ENCODE results near the gene OR10A3. TPM values are rescaled to one million over a fixed set of nuclear protein-coding genes. Genes with fewer than 3 reads are reported as not detected.
A peak's percentile ranks its signal among the peaks of the same experiment; 100 is the strongest.
"Not testable (repeated sequence)": the region's sequence is repeated elsewhere in the genome, so short reads cannot be mapped to it uniquely, and the experiment has no call there.

The OR10A3 gene, protein sequence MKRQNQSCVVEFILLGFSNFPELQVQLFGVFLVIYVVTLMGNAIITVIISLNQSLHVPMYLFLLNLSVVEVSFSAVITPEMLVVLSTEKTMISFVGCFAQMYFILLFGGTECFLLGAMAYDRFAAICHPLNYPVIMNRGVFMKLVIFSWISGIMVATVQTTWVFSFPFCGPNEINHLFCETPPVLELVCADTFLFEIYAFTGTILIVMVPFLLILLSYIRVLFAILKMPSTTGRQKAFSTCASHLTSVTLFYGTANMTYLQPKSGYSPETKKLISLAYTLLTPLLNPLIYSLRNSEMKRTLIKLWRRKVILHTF
- 1.4 TPM for total RNA-seq (ENCODE audit: insufficient read depth, low replicate concordance)

DNA sequence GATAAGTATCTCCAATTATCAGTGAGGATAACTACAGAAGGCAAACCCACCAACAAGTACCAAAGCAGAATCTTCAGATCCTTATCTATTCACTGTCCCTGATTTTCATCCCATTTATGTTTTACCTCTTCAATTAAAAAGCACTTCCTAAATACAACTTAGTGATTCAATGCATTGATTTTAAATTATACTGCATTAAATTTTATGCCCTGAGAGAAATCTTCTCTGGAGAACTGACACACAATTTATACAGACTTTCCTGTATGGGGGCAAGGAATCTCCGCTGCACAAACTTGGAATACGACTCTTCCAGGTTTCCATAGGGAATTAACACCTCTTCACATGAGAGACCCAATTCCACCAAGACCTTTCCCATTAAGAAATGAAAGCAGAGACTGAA, at the start of gene OR10A3:
Gene OR10A3, minus strand, starts transcription at position 101 of the 400 bp plus-strand sequence. CDS start 2,188 bp downstream, outside the sequence.
- no peak for DNase-seq (ENCODE audit: low spot score)

GRCh38 chr11:7987560-7987883, 46.0 kb upstream of the OR10A3 start:
- DNase-seq (ENCODE audit: low spot score): not testable (repeated sequence)

DNA sequence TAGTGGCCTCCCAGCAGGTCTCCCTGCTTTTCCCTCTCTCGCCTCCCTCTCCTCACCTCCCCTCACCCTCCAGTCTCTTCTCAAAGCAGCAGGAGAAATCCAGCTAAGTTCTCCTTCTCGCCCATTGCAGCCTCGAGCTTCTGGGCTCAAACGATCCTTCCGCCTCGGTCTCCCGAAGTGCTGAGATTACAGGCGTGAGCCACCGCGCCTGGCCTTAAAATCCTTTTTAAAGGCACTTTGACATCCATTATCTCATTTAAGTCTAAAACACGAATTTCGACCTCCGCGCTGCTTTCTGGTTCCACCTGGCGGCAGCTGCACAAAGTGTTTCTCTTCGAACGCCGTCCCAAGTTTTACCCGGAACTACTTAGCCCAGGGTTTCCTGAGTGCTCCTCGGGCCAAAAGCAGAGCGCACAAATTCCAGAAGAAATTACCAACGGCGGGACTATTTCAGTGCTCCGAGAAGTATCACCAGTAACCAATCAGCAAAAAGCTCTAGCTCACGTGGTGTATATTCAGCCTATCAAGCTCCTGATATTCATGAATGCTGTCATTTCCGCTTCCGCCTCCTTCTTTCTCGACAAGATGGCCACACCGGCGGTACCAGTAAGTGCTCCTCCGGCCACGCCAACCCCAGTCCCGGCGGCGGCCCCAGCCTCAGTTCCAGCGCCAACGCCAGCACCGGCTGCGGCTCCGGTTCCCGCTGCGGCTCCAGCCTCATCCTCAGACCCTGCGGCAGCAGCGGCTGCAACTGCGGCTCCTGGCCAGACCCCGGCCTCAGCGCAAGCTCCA, 45.5 kb upstream of the OR10A3 start, which contains the start of gene EIF3F:
Gene EIF3F, plus strand, starts transcription at position 570 of the 792 bp plus-strand sequence. Its CDS starts 16 bp downstream, at position 586.
- peak; percentile 100 for DNase-seq (ENCODE audit: low spot score)

GRCh38 chr11:7983832-7984590, 42.5 kb upstream of the OR10A3 start:
- no peak for DNase-seq (ENCODE audit: low spot score)

GRCh38 chr11:7982582-7983119, 41.1 kb upstream of the OR10A3 start:
- no peak for DNase-seq (ENCODE audit: low spot score)

DNA sequence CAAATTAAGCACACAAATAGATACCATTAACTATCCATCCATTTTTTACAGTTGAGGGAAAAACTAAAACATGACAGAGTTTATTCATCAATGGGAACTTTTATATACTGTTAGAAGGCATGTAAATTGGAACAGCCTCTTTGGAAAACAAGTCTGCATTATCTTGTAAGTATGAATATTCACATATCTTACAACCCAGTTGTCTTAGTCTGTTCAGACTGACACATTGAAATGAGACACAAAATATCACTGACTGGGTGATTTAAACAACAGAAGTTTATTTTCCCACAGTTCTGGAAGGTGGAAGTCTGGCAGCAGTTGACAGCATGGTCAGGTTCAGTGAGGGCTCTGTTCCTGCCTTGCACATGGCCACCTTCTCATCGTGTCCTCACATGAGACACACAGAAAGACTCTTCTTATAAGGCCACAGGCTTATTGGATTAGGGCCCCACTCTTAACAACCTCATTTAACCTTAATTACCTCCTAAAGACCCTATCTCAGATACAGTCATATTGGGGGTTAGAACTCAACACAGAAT, 40.2 kb upstream of the OR10A3 start:
- DNase-seq (ENCODE audit: low spot score): no peak

- no peak for DNase-seq (ENCODE audit: low spot score)
Measured at GRCh38 chr11:7977232-7977917, 35.9 kb upstream of the OR10A3 start.

- no peak for DNase-seq (ENCODE audit: low spot score)
Measured at GRCh38 chr11:7974668-7975067, 33.2 kb upstream of the OR10A3 start.

DNA sequence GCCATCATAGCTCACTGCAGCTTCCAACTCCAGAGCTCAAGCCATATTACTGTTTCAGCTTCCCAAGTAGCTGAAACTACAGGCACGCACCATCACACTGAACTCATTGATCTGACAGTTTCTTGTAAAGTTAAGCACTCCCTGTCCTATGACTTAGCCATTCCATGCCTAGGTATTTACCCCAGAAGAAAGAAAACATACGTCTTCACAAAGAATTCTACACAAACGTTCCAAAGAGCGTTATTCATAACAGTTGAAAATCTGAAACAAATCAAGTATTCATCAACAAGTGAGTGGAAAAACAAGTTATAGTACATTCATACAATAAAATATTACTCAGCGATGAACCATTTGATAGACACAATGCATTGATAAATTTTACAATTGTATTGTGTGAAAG, 31.5 kb upstream of the OR10A3 start:
- DNase-seq (ENCODE audit: low spot score): no peak

DNA sequence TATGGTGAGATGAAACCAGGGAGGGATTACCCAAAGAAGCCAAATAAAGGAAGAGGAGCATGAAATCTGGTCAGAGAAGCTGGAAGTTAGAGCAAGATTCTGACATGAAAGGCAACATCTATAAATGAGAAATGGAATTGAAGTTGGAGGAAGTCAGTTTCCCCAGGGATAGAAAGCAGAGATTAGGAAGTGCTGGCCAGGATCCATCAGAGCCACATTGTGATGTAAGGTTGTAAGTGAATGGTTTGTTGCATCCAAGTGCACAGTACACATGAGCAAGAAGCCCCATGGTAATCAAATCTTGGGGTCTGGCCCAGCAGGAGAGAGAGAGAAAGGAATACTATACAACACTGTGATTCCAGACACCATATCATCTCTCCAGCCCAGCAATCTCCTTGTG, 30.3 kb upstream of the OR10A3 start:
- DNase-seq (ENCODE audit: low spot score): no peak

- no peak for DNase-seq (ENCODE audit: low spot score)
Measured at GRCh38 chr11:7969756-7970646, 28.5 kb upstream of the OR10A3 start.

GRCh38 chr11:7968686-7969085, 27.2 kb upstream of the OR10A3 start:
- no peak for DNase-seq (ENCODE audit: low spot score)

GRCh38 chr11:7967826-7968225, 26.3 kb upstream of the OR10A3 start:
- DNase-seq (ENCODE audit: low spot score): no peak

GRCh38 chr11:7967097-7967496, 25.6 kb upstream of the OR10A3 start:
- DNase-seq (ENCODE audit: low spot score): no peak

DNA sequence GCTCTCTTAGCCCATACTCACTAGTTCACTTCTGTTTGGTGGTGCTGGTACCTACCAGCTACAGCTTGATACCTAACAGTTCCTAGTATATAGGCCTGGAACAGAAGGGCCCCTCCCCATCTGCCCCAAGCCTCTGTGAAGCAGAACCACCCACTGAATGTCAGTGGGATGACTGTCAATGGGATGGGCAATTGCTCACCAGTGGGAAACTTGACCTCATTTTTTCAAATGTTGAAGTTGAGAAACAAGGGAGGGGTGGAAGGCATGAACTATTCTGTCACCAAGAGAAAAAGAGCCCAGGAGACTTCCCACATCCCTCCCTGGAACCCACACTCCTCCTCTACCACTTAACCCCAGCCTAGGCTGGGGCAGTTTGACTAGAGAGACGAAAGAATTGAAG, 23.9 kb upstream of the OR10A3 start, which contains the start of gene NLRP10:
Gene NLRP10, minus strand, starts transcription at position 62 of the 400 bp plus-strand sequence. CDS start 1,952 bp downstream, outside the sequence.
- DNase-seq (ENCODE audit: low spot score): no peak

- DNase-seq (ENCODE audit: low spot score): no peak
Measured at GRCh38 chr11:7964873-7965272, 23.4 kb upstream of the OR10A3 start.

- no peak for DNase-seq (ENCODE audit: low spot score)
Measured at GRCh38 chr11:7964261-7964660, 22.8 kb upstream of the OR10A3 start.

DNA sequence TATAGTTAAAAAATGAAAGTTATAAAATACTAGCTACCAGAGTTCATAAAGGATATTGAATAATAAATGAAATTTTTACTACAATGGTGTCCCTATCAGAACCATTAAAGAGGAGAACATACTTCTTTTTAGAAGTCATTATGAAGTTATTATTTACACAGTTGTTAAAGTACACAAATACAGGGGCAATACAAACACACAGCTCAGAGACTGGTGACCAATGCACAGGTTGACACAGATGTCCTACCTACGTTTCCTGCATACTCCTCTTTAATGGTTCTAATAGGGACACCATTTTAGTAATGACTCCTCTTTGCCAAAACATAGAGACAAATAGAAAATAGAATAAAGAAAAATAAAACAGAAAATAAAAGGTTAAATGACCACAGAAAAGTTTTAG, 13.7 kb upstream of the OR10A3 start:
- DNase-seq (ENCODE audit: low spot score): no peak

DNA sequence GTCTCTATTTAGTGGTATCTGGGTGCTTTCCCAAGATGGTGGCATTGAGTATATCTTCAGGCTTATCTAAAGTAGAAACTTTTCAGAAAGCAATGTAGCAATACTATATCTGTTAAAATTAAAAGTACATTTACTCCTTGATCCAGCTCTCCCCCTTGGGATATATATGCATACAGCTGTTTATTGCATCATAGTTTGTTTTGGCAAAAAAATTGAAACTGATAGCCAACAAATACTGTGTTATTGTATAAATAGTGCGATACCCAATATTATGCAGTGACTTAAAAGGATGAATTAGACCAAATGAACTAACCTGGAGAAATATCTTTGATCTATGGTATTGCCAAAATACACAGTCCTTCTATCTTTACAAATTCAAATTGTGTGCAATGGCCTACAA, 8.4 kb upstream of the OR10A3 start:
- DNase-seq (ENCODE audit: low spot score): no peak

GRCh38 chr11:7944123-7944522, 2.6 kb upstream of the OR10A3 start:
- DNase-seq (ENCODE audit: low spot score): no peak
